ENCODE results near the gene SUMO4. TPM values are rescaled to one million over a fixed set of nuclear protein-coding genes. Genes with fewer than 3 reads are reported as not detected.

SUMO4 gene
- total RNA-seq, 2 experiments from 2014 or later = 5.5 to 5.9 TPM

- Mint-ChIP-seq H3K27me3 (ENCODE audit: low read depth) (no peaks in the 10 kb centered on the region), H3K27ac (peak overlapping the region; percentile 50), H3K9me3 (no peaks in the 10 kb centered on the region), H3K36me3 (ENCODE audit: low read depth) (peaks cover 31% of the 10 kb centered on the region), H3K4me3 (peak overlapping the region; percentile 15), H3K4me1 (ENCODE audit: low read depth) (peaks cover 11% of the 10 kb centered on the region)
- intact Hi-C loops (cut with micrococcal nuclease) = no loop called here
- CTCF ChIA-PET = interaction anchor here (0.7 to 0.9 kb wide), 2 partner anchors 17 to 29 kb away, joined by 3 read pairs; no protein-coding TSS in a partner anchor
- DNase-seq = peak; percentile 34
Observed at GRCh38 chr6:149448821-149449453, 48.9 kb downstream of the SUMO4 start.

- Mint-ChIP-seq H3K27me3 (ENCODE audit: low read depth) (no peaks in the 10 kb centered on the region), H3K9me3 (no peaks in the 10 kb centered on the region), H3K4me3 (peak overlapping the region; percentile 34), H3K36me3 (ENCODE audit: low read depth) (peaks cover 33% of the 10 kb centered on the region), H3K27ac (peak overlapping the region; percentile 41), H3K4me1 (ENCODE audit: low read depth) (peaks cover 11% of the 10 kb centered on the region)
- CTCF ChIA-PET = interaction anchor here (1.2 to 1.5 kb wide), 2 partner anchors 18 to 421 kb away, joined by 3 to 4 read pairs; no protein-coding TSS in a partner anchor
- no peak for DNase-seq
- intact Hi-C loops (cut with micrococcal nuclease) = no loop called here
Observed at GRCh38 chr6:149449831-149450678, 50.0 kb downstream of the SUMO4 start.

Other genes starting within 250 kb of the SUMO4 start
- gene TAB2, start 82.5 kb upstream of the SUMO4 start, total RNA-seq = 10 to 100 TPM; 62.1 to 66.7 TPM
- 10 to 100 TPM; 75.8 to 82.7 TPM for gene ZC3H12D, start 84.8 kb downstream of the SUMO4 start, total RNA-seq
- gene PPIL4, start 145.8 kb downstream of the SUMO4 start, total RNA-seq = 10 to 100 TPM; 25.8 to 26.2 TPM
- 10 to 100 TPM; 17.6 to 18.4 TPM for gene GINM1, start 166.1 kb downstream of the SUMO4 start, total RNA-seq
- 10 to 100 TPM; 18.2 to 19.7 TPM for gene KATNA1, start 248.5 kb downstream of the SUMO4 start, total RNA-seq